Thoracic aorta (tissue), 2 donors: ENCODE results near the gene ICA1. TPM values are rescaled to one million over a fixed set of nuclear protein-coding genes. Genes with fewer than 3 reads are reported as not detected.
A peak's percentile ranks its signal among the peaks of the same experiment; 100 is the strongest.

Experiments
- ATAC-seq: fragments of 150-250 bp; one replicate; pipeline ENCODE4 v1.8.0; 2017; ENCODE audit warnings: low read depth; ENCODE audit not compliant: insufficient number of reproducible peaks, low FRiP score
- DNase-seq: peaks from one replicate; pipeline ENCODE4 v3.0.0-alpha.2; 2020; ENCODE audit warnings: low spot score
- H3K27ac ChIP-seq, 2 donors: fragments of 200-600 bp; sonication (generic); 1 replicate in 1 of 2; 2 replicates in 1 of 2; pipeline ENCODE4 v1.5.1; 2016; ENCODE audit warnings: mild to moderate bottlenecking in 2 of 2, moderate library complexity in 2 of 2
- H3K27me3 ChIP-seq: fragments of 200-600 bp; sonication (generic); replicated peaks from 2 replicates; pipeline ENCODE4 v1.6.0; 2016; ENCODE audit warnings: mild to moderate bottlenecking; ENCODE audit not compliant: insufficient read depth
- H3K36me3 ChIP-seq: fragments of 200-600 bp; sonication (generic); one replicate; pipeline ENCODE4 v1.5.1; 2016
- H3K4me1 ChIP-seq, 2 donors: fragments of 200-600 bp; sonication (generic); 1 replicate in 1 of 2; 2 replicates in 1 of 2; pipeline versions ENCODE4 v1.5.1 to v1.6.0; 2016; ENCODE audit warnings: low read depth in 2 of 2, mild to moderate bottlenecking in 1 of 2; ENCODE audit not compliant: control insufficient read depth in 1 of 2
- H3K4me3 ChIP-seq: fragments of 200-600 bp; sonication (generic); 2 replicates; pipeline ENCODE4 v1.5.1; 2016; ENCODE audit warnings: mild to moderate bottlenecking
- H3K9me3 ChIP-seq: fragments of 200-600 bp; sonication (generic); 2 replicates; pipeline ENCODE4 v1.5.1; 2016
- total RNA-seq, 2 donors: library from RNA; depleted of rRNA; stranded (reverse); fragments of >200 nt; gene quantifications; one replicate each; pipeline versions ENCODE4 v1.1.0 to v1.2.3, GENCODE V29; 2016
- TF ChIP-seq, protein P1 (sequence below): fragments of 200-600 bp; sonication (generic); IDR thresholded peaks from one replicate; pipeline ENCODE4 v1.5.1; 2019; ENCODE audit warnings: antibody characterized with exemption

Gene ICA1
- total RNA-seq, 2 donors from 2014 or later = 6.6 to 9.9 TPM

DNA sequence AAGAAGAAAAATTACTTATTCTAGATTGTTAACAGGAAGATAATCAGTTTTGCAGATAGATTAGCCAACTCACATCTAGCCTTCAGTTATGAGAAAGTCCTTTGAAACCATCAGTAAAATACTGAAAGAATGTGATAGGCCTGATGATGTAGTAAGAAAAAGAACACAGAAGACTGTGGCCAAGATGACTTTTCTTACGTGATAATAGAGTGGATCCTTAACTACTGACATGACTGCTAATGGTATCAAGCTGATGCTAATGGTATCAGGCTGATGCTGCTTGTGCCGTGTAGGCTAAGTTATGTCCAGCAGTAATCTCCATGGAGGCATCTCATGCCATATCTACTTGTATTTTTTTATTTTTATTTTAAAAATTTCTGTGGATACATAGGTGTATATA is 179.2 kb downstream of the ICA1 start:
- TF ChIP-seq, protein P1, sequence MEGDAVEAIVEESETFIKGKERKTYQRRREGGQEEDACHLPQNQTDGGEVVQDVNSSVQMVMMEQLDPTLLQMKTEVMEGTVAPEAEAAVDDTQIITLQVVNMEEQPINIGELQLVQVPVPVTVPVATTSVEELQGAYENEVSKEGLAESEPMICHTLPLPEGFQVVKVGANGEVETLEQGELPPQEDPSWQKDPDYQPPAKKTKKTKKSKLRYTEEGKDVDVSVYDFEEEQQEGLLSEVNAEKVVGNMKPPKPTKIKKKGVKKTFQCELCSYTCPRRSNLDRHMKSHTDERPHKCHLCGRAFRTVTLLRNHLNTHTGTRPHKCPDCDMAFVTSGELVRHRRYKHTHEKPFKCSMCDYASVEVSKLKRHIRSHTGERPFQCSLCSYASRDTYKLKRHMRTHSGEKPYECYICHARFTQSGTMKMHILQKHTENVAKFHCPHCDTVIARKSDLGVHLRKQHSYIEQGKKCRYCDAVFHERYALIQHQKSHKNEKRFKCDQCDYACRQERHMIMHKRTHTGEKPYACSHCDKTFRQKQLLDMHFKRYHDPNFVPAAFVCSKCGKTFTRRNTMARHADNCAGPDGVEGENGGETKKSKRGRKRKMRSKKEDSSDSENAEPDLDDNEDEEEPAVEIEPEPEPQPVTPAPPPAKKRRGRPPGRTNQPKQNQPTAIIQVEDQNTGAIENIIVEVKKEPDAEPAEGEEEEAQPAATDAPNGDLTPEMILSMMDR = no peak
- H3K27me3 ChIP-seq = no peaks in the 10 kb centered on the region

DNA sequence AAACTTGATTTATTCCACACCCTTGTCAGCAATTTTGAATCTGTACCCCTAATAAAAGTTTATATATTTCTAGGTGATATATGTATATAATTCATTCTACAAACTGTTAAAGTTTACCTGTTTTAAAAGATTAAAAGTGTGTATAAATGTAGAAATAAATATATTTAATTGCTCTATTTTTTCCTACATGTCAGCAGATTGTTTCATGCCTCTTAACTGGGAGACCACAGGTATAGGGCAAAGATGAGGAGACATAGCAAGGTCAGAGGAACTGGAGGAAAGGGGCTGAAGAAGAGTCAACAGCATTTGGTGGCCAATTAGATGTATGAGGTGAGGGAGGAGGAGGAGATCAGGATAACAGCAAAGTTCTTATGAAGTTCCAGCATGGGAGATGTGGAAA is 183.5 kb downstream of the ICA1 start:
- no peaks in the 10 kb centered on the region for H3K4me1 ChIP-seq
- TF ChIP-seq, protein P1 = no peak
- no peaks in the 10 kb centered on the region for H3K36me3 ChIP-seq

More for the DNA sequence above, 179.2 kb downstream of the ICA1 start:
- ATAC-seq (no peak), DNase-seq (no peak)
- peaks cover 6% of the 10 kb centered on the region for H3K36me3 ChIP-seq
- no peak overlapping the region for H3K4me3 ChIP-seq
- no peaks in the 10 kb centered on the region for H3K4me1 ChIP-seq
- H3K27ac ChIP-seq = no peak overlapping the region
- no peaks in the 10 kb centered on the region for H3K9me3 ChIP-seq

DNA sequence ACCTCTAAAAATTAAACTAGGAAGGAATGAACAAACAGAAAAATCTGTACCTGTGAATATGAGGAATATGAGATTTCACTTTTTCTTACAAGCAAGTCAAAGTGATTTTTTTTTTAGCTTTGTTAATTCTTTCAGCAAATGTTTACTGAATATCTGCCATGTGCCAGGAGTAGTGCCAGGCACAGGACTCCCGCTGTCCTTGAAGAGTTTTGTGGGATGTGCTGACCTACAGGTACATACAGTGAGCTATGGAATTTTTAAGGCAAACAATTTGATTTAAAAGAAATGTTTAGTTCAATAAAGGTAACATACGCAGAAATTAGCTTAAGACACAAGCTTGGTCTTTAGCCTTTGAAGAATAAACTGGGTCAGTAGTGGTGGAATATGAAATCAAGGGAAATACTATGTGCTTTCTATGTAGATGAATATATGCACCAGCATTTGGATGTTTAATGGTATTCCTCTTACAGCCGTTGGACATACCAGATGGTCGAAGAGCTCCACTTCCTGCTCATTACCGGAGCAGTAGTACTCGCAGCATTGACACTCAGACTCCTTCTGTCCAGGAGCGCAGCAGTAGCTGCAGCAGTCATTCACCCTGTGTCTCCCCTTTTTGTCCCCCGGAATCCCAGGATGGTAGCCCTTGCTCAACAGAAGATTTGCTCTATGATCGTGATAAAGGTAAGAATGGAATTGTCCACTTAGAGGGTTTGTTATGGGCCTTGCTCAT is 191.4 kb downstream of the ICA1 start:
- ATAC-seq = no peak
- peaks cover 0 to 3% of the 10 kb centered on the region in 2 donors for H3K4me1 ChIP-seq
- no peaks in the 10 kb centered on the region for H3K36me3 ChIP-seq
- no peak overlapping the region for H3K27ac ChIP-seq
- H3K9me3 ChIP-seq = no peaks in the 10 kb centered on the region
- no peak for DNase-seq
- H3K4me3 ChIP-seq = no peak overlapping the region
- no peaks in the 10 kb centered on the region for H3K27me3 ChIP-seq
- TF ChIP-seq, protein P1 = no peak

More for the DNA sequence above, 183.5 kb downstream of the ICA1 start:
- H3K27me3 ChIP-seq = no peaks in the 10 kb centered on the region
- no peak for DNase-seq
- H3K4me3 ChIP-seq = no peak overlapping the region
- no peak overlapping the region for H3K27ac ChIP-seq
- no peaks in the 10 kb centered on the region for H3K9me3 ChIP-seq
- ATAC-seq = no peak

DNA sequence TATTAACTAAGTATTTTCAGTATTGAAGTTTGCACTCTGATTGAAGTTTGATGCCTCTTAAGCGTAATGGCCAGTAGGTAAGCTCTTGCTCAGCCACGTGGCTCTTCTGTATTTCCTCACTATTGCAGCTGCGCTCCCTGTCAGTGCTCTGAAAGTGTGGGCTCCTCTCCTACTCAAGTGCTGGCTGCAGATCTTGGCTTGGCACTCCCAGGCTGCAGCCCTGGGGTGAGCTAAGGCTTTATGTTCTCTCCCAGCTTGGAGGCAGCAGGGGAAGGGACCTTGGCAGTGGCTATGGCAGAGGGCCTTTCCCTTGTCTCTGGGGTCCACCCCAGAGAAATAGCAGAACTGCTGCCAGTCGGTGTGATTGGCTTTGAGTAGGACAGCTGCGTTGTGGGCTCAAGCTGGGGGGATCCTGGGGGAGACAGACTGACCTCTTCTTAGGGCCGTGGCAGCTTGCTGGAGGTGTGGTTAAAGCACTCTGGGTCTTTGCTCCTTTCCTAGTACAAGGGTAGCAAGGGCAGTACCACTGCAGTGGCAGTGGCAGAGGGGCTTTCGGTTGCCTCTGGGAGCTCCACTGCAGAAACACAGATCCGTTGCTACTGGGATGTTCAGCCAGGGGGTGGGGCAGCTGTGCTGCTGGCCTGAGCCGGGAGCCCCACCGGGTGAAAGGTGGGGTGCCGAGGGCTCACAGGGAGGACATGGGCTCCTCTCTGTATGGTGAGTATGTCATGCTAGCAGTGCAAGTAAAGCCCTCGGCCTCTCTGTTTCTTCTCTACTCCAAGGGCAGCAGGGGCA is 192.9 kb downstream of the ICA1 start:
- Histone ChIP-seq H3K9me3 (no peaks in the 10 kb centered on the region), H3K27me3 (no peaks in the 10 kb centered on the region), H3K4me1 (peaks cover 0 to 14% of the 10 kb centered on the region in 2 donors), H3K36me3 (no peaks in the 10 kb centered on the region), H3K4me3 (no peak overlapping the region), H3K27ac (no peak overlapping the region)
- no peak for DNase-seq
- no peak for ATAC-seq
- TF ChIP-seq, protein P1 = no peak

DNA sequence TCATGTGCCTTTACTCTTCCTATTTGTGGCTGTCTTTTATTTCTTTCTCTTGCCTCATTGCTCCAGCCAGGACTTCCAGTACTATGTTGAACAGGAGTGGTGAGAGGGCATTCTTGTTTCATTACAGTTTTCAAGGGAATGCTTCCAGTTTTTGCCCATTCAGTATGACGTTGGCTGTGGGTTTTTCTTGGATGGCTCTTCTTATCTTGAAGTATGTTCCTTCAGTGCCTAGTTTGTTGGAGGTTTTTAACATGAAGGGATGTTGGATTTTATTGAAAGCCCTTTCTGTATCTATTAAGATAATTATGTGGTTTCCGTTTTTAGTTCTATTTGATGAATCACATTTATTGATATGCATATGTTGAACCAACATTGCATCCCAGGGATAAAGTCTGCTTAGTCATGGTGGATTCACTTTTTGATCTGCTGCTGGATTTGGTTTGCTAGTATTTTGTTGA is 196.6 kb downstream of the ICA1 start:
- Histone ChIP-seq H3K27me3 (no peaks in the 10 kb centered on the region), H3K4me1 (peaks cover 0 to 14% of the 10 kb centered on the region in 2 donors), H3K9me3 (no peaks in the 10 kb centered on the region), H3K4me3 (peak overlapping the region; percentile 58), H3K27ac (peak overlapping the region; percentile 70 to 90), H3K36me3 (no peaks in the 10 kb centered on the region)
- TF ChIP-seq, protein P1 = no peak
- DNase-seq (no peak), ATAC-seq (peak; percentile 92)
